Endothelial cell of umbilical vein (primary cell): Measurements from ENCODE around the gene GNAT1. TPM values are rescaled to one million over a fixed set of nuclear protein-coding genes. Genes with fewer than 3 reads are reported as not detected.

Experiments used
- BruUV-seq: library from RNA; stranded (reverse); fragments of 400-500 nt; replicated peaks from 2 replicates; lab custom pipeline; 2021; lab: Mats Ljungman, UMichigan
- CTCF ChIA-PET: fragments of 300-600, 350-600 bp; sonication (Branson Sonifier 250); formaldehyde crosslinking; loops from one replicate; lab custom pipeline; 2021; ENCODE audit warnings: antibody characterized with exemption, inconsistent platforms; lab: Charles Lee
- POLR2A ChIA-PET: fragments of 300-600, 350-600 bp; sonication (Branson Sonifier 250); formaldehyde crosslinking; loops from one replicate; lab custom pipeline; 2021; ENCODE audit warnings: antibody characterized with exemption, inconsistent platforms; lab: Charles Lee
- DNase-seq: peaks from one replicate; pipeline ENCODE4 v3.0.0-alpha.2; 2011; ENCODE audit warnings: low read depth, low spot score
- FAIRE-seq: peaks from 2 replicates; lab custom pipeline; 2011; peaks lifted over from hg19 to GRCh38; lab: Jason Lieb, UNC
- H2AFZ ChIP-seq: 2 replicates; pipeline ENCODE4 v1.6.0; 2012; ENCODE audit warnings: low read depth, low read length, control low read depth, inconsistent platforms
- H3K27ac ChIP-seq: 2 replicates; pipeline ENCODE4 v1.5.1; 2011; ENCODE audit warnings: low read depth, mild to moderate bottlenecking, control low read depth, low read length, moderate library complexity; ENCODE audit not compliant: insufficient read depth
- H3K27me3 ChIP-seq, 2 experiments: 2 replicates each; pipeline versions ENCODE4 v1.6.0 to v1.6.1; 2011; ENCODE audit warnings: low read length in 2 of 2, mixed read lengths in 1 of 2; ENCODE audit not compliant: control insufficient read depth in 2 of 2, insufficient read depth in 2 of 2
- H3K36me3 ChIP-seq, 2 experiments: 2 replicates in 1 of 2; 3 replicates in 1 of 2; pipeline ENCODE4 v1.5.1; 2011; ENCODE audit warnings: low read length in 2 of 2, mild to moderate bottlenecking in 1 of 2, moderate library complexity in 1 of 2; ENCODE audit not compliant: control insufficient read depth in 2 of 2, insufficient read depth in 2 of 2; ENCODE audit errors: extremely low read depth in 1 of 2
- H3K4me1 ChIP-seq: 3 replicates; pipeline ENCODE4 v1.5.1; 2011; ENCODE audit warnings: mild to moderate bottlenecking, low read length; ENCODE audit not compliant: control insufficient read depth, insufficient read depth; ENCODE audit errors: extremely low read depth
- H3K4me2 ChIP-seq: 2 replicates; pipeline ENCODE4 v1.6.1; 2011; ENCODE audit warnings: low read length, control low read depth, mixed read lengths; ENCODE audit not compliant: insufficient read depth
- H3K4me3 ChIP-seq, 3 experiments: fragments of 200-600 bp in 1 of 3; sonication (generic), shearing (Covaris generic) in 1 of 3; replicated peaks in 1 of 3; 2 replicates each; pipeline ENCODE4 v1.5.1; 2011 to 2016; ENCODE audit warnings: control low read depth in 3 of 3, low read length in 3 of 3, mild to moderate bottlenecking in 2 of 3, inconsistent platforms in 1 of 3, low read depth in 1 of 3, moderate library complexity in 1 of 3; ENCODE audit not compliant: insufficient read depth in 1 of 3
- H3K79me2 ChIP-seq: 2 replicates; pipeline ENCODE4 v1.6.0; 2012; ENCODE audit warnings: low read length, inconsistent platforms; ENCODE audit not compliant: control insufficient read depth, insufficient read depth
- H3K9ac ChIP-seq: replicated peaks from 2 replicates; pipeline ENCODE3; 2011; ENCODE audit warnings: low read length, control low read depth; ENCODE audit not compliant: insufficient read depth; ENCODE audit errors: extremely low read depth
- H3K9me1 ChIP-seq: replicated peaks from 3 replicates; pipeline ENCODE4 v1.6.0; 2011; ENCODE audit warnings: mild to moderate bottlenecking, low read length; ENCODE audit not compliant: control insufficient read depth, insufficient read depth; ENCODE audit errors: extremely low read depth
- H3K9me3 ChIP-seq: replicated peaks from 2 replicates; pipeline ENCODE4 v1.5.1; 2012; ENCODE audit warnings: low read length, inconsistent platforms; ENCODE audit not compliant: control insufficient read depth, insufficient read depth
- H4K20me1 ChIP-seq: replicated peaks from 2 replicates; pipeline ENCODE3; 2011; ENCODE audit warnings: mild to moderate bottlenecking, low read length; ENCODE audit not compliant: control insufficient read depth, insufficient read depth; ENCODE audit errors: extremely low read depth
- EZH2 ChIP-seq: IDR thresholded peaks from 2 replicates; pipeline ENCODE4 v1.6.1; 2012; ENCODE audit warnings: borderline replicate concordance, low read depth, mild to moderate bottlenecking, moderate library complexity, low read length, inconsistent platforms; ENCODE audit not compliant: severe bottlenecking
- FOS ChIP-seq: IDR thresholded peaks from 2 replicates; pipeline ENCODE4 v1.6.1; 2011; ENCODE audit warnings: mild to moderate bottlenecking, low read length, moderate library complexity, borderline replicate concordance; ENCODE audit not compliant: insufficient read depth
- GATA2 ChIP-seq: IDR thresholded peaks from 2 replicates; pipeline ENCODE4 v1.7.0; 2011; ENCODE audit warnings: low read depth, mild to moderate bottlenecking, moderate library complexity, mixed read lengths, low read length; ENCODE audit not compliant: insufficient read length, insufficient read depth
- JUN ChIP-seq: IDR thresholded peaks from 2 replicates; pipeline ENCODE4 v1.6.1; 2011; ENCODE audit warnings: borderline replicate concordance, low read depth; ENCODE audit not compliant: insufficient read length, insufficient read depth
- MYC ChIP-seq: IDR thresholded peaks from one replicate; pipeline ENCODE4 v1.6.1; 2011; ENCODE audit warnings: mild to moderate bottlenecking, low read depth, low read length
- POLR2A ChIP-seq: IDR thresholded peaks from 2 replicates; pipeline ENCODE4 v1.6.1; 2012; ENCODE audit warnings: low read depth, mild to moderate bottlenecking, control low read depth, low read length
- POLR2AphosphoS5 ChIP-seq: IDR thresholded peaks from 2 replicates; pipeline ENCODE4 v1.6.1; 2012; ENCODE audit warnings: low read depth, mild to moderate bottlenecking, control low read depth, low read length, moderate library complexity; ENCODE audit not compliant: insufficient read depth
- dilution Hi-C: fragments of 300-500 bp; cut with MboI; formaldehyde crosslinking; loops from one replicate; pipeline ENCODE4 v1.15.0; 2019; ENCODE audit warnings: low sequenced_read_pairs; ENCODE audit not compliant: extremely low pct_ligation_motif_present
- intact Hi-C: fragments of 100-400 bp; cut with micrococcal nuclease; formaldehyde crosslinking; loops from one replicate; pipeline ENCODE4 v1.10.0; 2022
- polyA plus RNA-seq, 4 experiments: library from polyadenylated mRNA; depleted of rRNA in 3 of 4; stranded (reverse) in 3 of 4; unstranded in 1 of 4; fragments of >200 nt; gene quantifications; 2 replicates each; pipeline versions ENCODE4 v1.2.1 to v1.2.3, GENCODE V29; 2011 to 2012; ENCODE audit warnings: missing spikeins in 1 of 4
- total RNA-seq: library from RNA; stranded (reverse); gene quantifications from 2 replicates; pipeline ENCODE4 v1.2.3, GENCODE V29; 2021
- TF ChIP-seq, protein P1 (sequence below), 2 donors: IDR thresholded peaks; 1 replicate in 1 of 2; 2 replicates in 1 of 2; pipeline ENCODE4 v1.5.1; 2011; ENCODE audit warnings: low read length in 2 of 2, mild to moderate bottlenecking in 2 of 2, moderate library complexity in 2 of 2, control low read depth in 1 of 2, inconsistent platforms in 1 of 2, low read depth in 1 of 2; ENCODE audit not compliant: insufficient read depth in 1 of 2; ENCODE audit errors: extremely low read depth in 1 of 2
- TF ChIP-seq, protein P2 (sequence below): IDR thresholded peaks from 2 replicates; pipeline ENCODE4 v1.6.1; 2011; ENCODE audit not compliant: insufficient read depth, insufficient read length

Gene GNAT1
- total and polyA plus RNA-seq, 2 donors (not counting 3 experiments of a cell fraction or from before 2014, with no cell fraction given), result 0.77 TPM; not detected in 1

DNA sequence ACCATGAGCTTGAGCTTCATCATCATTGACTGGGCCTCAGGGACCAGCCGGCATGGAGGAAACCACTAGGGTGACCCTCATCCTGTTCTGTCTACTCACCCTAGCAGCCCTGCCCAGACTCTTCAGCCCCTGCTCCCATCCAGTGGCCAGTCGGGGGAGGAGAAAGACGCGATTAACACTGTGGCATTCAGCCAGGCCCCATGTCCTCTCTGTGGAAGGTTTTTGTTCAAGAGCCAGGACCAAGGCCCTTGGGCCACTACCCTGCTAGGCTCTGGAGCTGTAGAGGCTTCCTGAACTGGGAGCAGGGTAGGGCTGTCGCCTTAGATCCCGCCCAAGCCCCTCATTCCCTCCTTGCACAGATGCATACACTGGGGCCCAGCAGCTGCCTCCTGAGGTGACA, 28.7 kb downstream of the GNAT1 start:
- no peaks in the 10 kb centered on the region for H3K9me1 ChIP-seq
- ChIA-PET CTCF (interaction anchor here (0.8 to 7.3 kb wide), 4 partner anchors 11 to 50 kb away, joined by 3 to 55 read pairs (median 9); partner anchors contain the start of gene SLC38A3), POLR2A (no interaction called here)
- H4K20me1 ChIP-seq, result no peaks in the 10 kb centered on the region
- H3K4me3 ChIP-seq, result no peak overlapping the region
- no peak overlapping the region for H3K27ac ChIP-seq
- no TSS peak for BruUV-seq
- no peaks in the 10 kb centered on the region for H3K36me3 ChIP-seq
- DNase-seq, result no peak
- no peaks in the 10 kb centered on the region for H3K79me2 ChIP-seq
- no peaks in the 10 kb centered on the region for H3K27me3 ChIP-seq
- no peaks in the 10 kb centered on the region for H3K4me1 ChIP-seq
- no peak for TF ChIP-seq GATA2
- TF ChIP-seq POLR2A, result no peak
- no peak for TF ChIP-seq POLR2AphosphoS5
- TF ChIP-seq, protein P1, sequence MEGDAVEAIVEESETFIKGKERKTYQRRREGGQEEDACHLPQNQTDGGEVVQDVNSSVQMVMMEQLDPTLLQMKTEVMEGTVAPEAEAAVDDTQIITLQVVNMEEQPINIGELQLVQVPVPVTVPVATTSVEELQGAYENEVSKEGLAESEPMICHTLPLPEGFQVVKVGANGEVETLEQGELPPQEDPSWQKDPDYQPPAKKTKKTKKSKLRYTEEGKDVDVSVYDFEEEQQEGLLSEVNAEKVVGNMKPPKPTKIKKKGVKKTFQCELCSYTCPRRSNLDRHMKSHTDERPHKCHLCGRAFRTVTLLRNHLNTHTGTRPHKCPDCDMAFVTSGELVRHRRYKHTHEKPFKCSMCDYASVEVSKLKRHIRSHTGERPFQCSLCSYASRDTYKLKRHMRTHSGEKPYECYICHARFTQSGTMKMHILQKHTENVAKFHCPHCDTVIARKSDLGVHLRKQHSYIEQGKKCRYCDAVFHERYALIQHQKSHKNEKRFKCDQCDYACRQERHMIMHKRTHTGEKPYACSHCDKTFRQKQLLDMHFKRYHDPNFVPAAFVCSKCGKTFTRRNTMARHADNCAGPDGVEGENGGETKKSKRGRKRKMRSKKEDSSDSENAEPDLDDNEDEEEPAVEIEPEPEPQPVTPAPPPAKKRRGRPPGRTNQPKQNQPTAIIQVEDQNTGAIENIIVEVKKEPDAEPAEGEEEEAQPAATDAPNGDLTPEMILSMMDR (IDR thresholded peaks at IDR 0.05; ENCODE audit: extremely low read depth in 1 of 2, insufficient read depth in 1 of 2, low read depth in 1 of 2, low read length in 2 of 2), result no peak
- TF ChIP-seq MYC, result no peak
- no peak for TF ChIP-seq JUN
- TF ChIP-seq, protein P2, sequence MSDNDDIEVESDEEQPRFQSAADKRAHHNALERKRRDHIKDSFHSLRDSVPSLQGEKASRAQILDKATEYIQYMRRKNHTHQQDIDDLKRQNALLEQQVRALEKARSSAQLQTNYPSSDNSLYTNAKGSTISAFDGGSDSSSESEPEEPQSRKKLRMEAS, result no peak
- TF ChIP-seq FOS, result no peak
- TF ChIP-seq EZH2, result no peak
- no peak for FAIRE-seq
- intact Hi-C loops (no loop called here), dilution Hi-C loops (no loop called here)
- H3K4me2 ChIP-seq, result no peak overlapping the region
- no peaks in the 10 kb centered on the region for H3K9me3 ChIP-seq
- no peak overlapping the region for H2AFZ ChIP-seq
- H3K9ac ChIP-seq, result no peak overlapping the region
